HepG2 (cell line): ENCODE measurements around the gene LITAFD. TPM values are rescaled to one million over a fixed set of nuclear protein-coding genes. Genes with fewer than 3 reads are reported as not detected.

Experiments used
- KIAA2018 ChIP-seq: sonication (generic); formaldehyde crosslinking; IDR thresholded peaks from 2 replicates; pipeline ENCODE4 v1.5.0; 2020; ENCODE audit warnings: mild to moderate bottlenecking, missing genetic modification reagents, borderline replicate concordance
- NFRKB ChIP-seq: fragments of 450-650 bp; IDR thresholded peaks from 2 replicates; pipeline ENCODE4 v1.6.1; 2017
- PRDM4 ChIP-seq: sonication (generic); formaldehyde crosslinking; IDR thresholded peaks from 2 replicates; pipeline ENCODE4 v1.9.0; 2021; ENCODE audit warnings: missing genetic modification reagents, borderline replicate concordance
- REST ChIP-seq, 2 experiments: IDR thresholded peaks; 2 replicates each; pipeline ENCODE4 v1.6.1; 2011 to 2012; ENCODE audit warnings: low read length in 2 of 2, borderline replicate concordance in 1 of 2, low read depth in 1 of 2, mild to moderate bottlenecking in 1 of 2, moderate library complexity in 1 of 2
- ZBTB8A ChIP-seq: sonication (generic); formaldehyde crosslinking; IDR thresholded peaks from 2 replicates; pipeline ENCODE4 v1.4.0; 2020; ENCODE audit warnings: mild to moderate bottlenecking, low read depth, missing genetic modification reagents, borderline replicate concordance
- ZFP90 ChIP-seq: sonication (generic); formaldehyde crosslinking; IDR thresholded peaks from 2 replicates; pipeline ENCODE4 v1.8.0; 2022; ENCODE audit warnings: missing genetic modification reagents, mild to moderate bottlenecking, inconsistent platforms, borderline replicate concordance
- ZNF687 ChIP-seq: sonication (generic); formaldehyde crosslinking; IDR thresholded peaks from 2 replicates; pipeline ENCODE4 v1.5.1; 2020; ENCODE audit warnings: mild to moderate bottlenecking, missing genetic modification reagents, moderate library complexity
- ZNF850 ChIP-seq: sonication (generic); formaldehyde crosslinking; conservative IDR thresholded peaks from 2 replicates; pipeline ENCODE4 v1.9.0; 2021; ENCODE audit warnings: mild to moderate bottlenecking, missing genetic modification reagents
- polyA plus RNA-seq, 8 experiments: library from polyadenylated mRNA; depleted of rRNA in 3 of 8; stranded (reverse) in 7 of 8; unstranded in 1 of 8; fragments of >200 nt; fragmentation: Illumina TruSeq in 4 of 8; extraction: Trizol in 4 of 8; gene quantifications; 2 replicates each; pipeline versions ENCODE4 v1.2.1 to v1.2.3, GENCODE V29; 2011 to 2016; ENCODE audit warnings: low read depth in 4 of 8, missing spikeins in 1 of 8, mixed read lengths in 1 of 8; ENCODE audit not compliant: insufficient read depth in 1 of 8
- total RNA-seq, 5 experiments: library from RNA; depleted of rRNA; stranded (reverse); fragments of >200 nt; fragmentation: Illumina TruSeq; extraction: Trizol; gene quantifications; 2 replicates each; pipeline ENCODE4 v1.2.3, GENCODE V29; 2016; ENCODE audit warnings: low read depth in 1 of 5

LITAFD gene
- total and polyA plus RNA-seq, 2 of the 13 experiments (the other 11 are each of a cell fraction or from before 2014, with no cell fraction given), result not detected

- TF ChIP-seq REST (IDR thresholded peaks at IDR 0.05; ENCODE audit: borderline replicate concordance in 1 of 2, low read depth in 1 of 2, low read length in 2 of 2) (no peak), NFRKB (no peak), ZNF850 (CRISPR knock-in tag) (no peak), KIAA2018 (CRISPR knock-in tag) (no peak), ZNF687 (peak; percentile 92), ZFP90 (no peak), ZBTB8A (CRISPR knock-in tag) (no peak), PRDM4 (CRISPR knock-in tag) (no peak)
Observed at GRCh38 chr16:8866118-8866883, 15.8 kb upstream of the LITAFD start (continued).
